Neural progenitor cell (in vitro differentiated cells): ENCODE measurements around the gene ZFAND3. TPM values are rescaled to one million over a fixed set of nuclear protein-coding genes. Genes with fewer than 3 reads are reported as not detected.

Experiments used
- DNase-seq: peaks from one replicate; pipeline ENCODE4 v3.0.0-alpha.2; 2016; ENCODE audit warnings: low spot score
- H2AFZ ChIP-seq: fragments of 200-600 bp; sonication (generic); replicated peaks from 2 replicates; pipeline ENCODE4 v1.6.1; 2016; ENCODE audit warnings: antibody characterized with exemption
- H3F3A ChIP-seq: fragments of 200-600 bp; sonication (generic); 2 replicates; pipeline ENCODE4 v1.6.1; 2016; ENCODE audit warnings: antibody characterized with exemption, low read depth
- H3K27ac ChIP-seq: fragments of 200-600 bp; sonication (generic); 2 replicates; pipeline ENCODE4 v1.5.1; 2016; ENCODE audit warnings: mild to moderate bottlenecking
- H3K27me3 ChIP-seq: fragments of 200-600 bp; sonication (generic); 2 replicates; pipeline ENCODE4 v1.6.1; 2016; ENCODE audit warnings: mild to moderate bottlenecking, moderate library complexity
- H3K36me3 ChIP-seq: fragments of 200-600 bp; sonication (generic); 2 replicates; pipeline ENCODE4 v1.5.1; 2016
- H3K4me1 ChIP-seq: fragments of 200-600 bp; sonication (generic); 2 replicates; pipeline ENCODE4 v1.6.1; 2016; ENCODE audit warnings: mixed run types
- H3K4me2 ChIP-seq: fragments of 200-600 bp; sonication (generic); 2 replicates; pipeline ENCODE4 v1.6.1; 2016
- H3K4me3 ChIP-seq: fragments of 200-600 bp; sonication (generic); 2 replicates; pipeline ENCODE4 v1.5.1; 2016
- H3K79me2 ChIP-seq: fragments of 200-600 bp; sonication (generic); 2 replicates; pipeline ENCODE4 v1.6.1; 2016; ENCODE audit warnings: low read depth
- H3K9ac ChIP-seq: fragments of 200-600 bp; sonication (generic); 2 replicates; pipeline ENCODE4 v1.6.1; 2016
- H3K9me3 ChIP-seq: fragments of 200-600 bp; sonication (generic); 2 replicates; pipeline ENCODE4 v1.5.1; 2016; ENCODE audit warnings: low read depth
- H4K20me1 ChIP-seq: fragments of 200-600 bp; sonication (generic); 2 replicates; pipeline ENCODE4 v1.6.1; 2016; ENCODE audit warnings: low read depth
- H3K27ac Mint-ChIP-seq: 3 replicates; pipeline ENCODE4 v1.8.0; 2021; ENCODE audit warnings: mixed read lengths
- H3K27me3 Mint-ChIP-seq: 2 replicates; pipeline ENCODE4 v1.8.0; 2022; ENCODE audit warnings: low read depth, mild to moderate bottlenecking, inconsistent platforms, moderate library complexity, mixed read lengths; ENCODE audit not compliant: insufficient read depth
- H3K36me3 Mint-ChIP-seq: 3 replicates; pipeline ENCODE4 v1.8.0; 2021; ENCODE audit warnings: mixed read lengths
- H3K4me1 Mint-ChIP-seq: 3 replicates; pipeline ENCODE4 v1.8.0; 2021; ENCODE audit warnings: mixed read lengths
- H3K4me3 Mint-ChIP-seq: 3 replicates; pipeline ENCODE4 v1.8.0; 2021; ENCODE audit warnings: mild to moderate bottlenecking, moderate library complexity, mixed read lengths
- H3K9me3 Mint-ChIP-seq: 3 replicates; pipeline ENCODE4 v1.8.0; 2020; ENCODE audit warnings: mixed read lengths
- EZH2 ChIP-seq: fragments of 200-600 bp; sonication (generic); IDR thresholded peaks from 2 replicates; pipeline ENCODE4 v1.6.1; 2017; ENCODE audit warnings: antibody characterized with exemption, mild to moderate bottlenecking, moderate library complexity
- EZH2phosphoT487 ChIP-seq: fragments of 200-600 bp; sonication (generic); IDR thresholded peaks from 2 replicates; pipeline ENCODE4 v1.6.1; 2017; ENCODE audit warnings: antibody characterized with exemption
- total RNA-seq: library from RNA; depleted of rRNA; stranded (reverse); fragments of >200 nt; gene quantifications from 2 replicates; pipeline ENCODE4 v1.2.3, GENCODE V29; 2015; ENCODE audit warnings: low replicate concordance
- TF ChIP-seq, protein P1 (sequence below): fragments of 200-600 bp; sonication (generic); IDR thresholded peaks from 2 replicates; pipeline ENCODE4 v1.5.1; 2017; ENCODE audit warnings: antibody characterized with exemption, mild to moderate bottlenecking

ZFAND3 gene
- total RNA-seq, 1 donor from 2014 or later: 24.3 TPM

DNA sequence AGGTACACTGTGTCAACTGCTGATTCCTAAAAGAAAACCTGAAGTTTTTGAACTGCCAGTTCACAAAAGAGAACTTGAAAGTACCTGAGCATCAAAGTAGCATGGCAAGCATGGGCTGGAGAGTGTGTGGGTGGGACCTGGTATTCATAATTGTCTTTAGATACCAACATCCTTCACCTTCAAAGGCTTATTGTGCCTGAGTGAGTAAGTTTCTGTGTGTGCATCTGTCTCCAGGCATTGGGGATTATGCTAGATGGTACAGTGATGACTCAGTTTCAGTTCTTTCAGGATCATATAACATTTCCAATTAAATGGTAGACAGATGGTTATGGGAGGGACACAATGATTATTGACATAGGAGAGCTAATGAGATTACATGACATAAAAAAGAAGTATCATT lies 238.5 kb downstream of the ZFAND3 start:
- Histone ChIP-seq H4K20me1 (peaks cover 38% of the 10 kb centered on the region), H3K79me2 (peaks cover 35% of the 10 kb centered on the region), H3K4me3 (no peak overlapping the region), H3K36me3 (no peaks in the 10 kb centered on the region), H2AFZ (no peak overlapping the region), H3F3A (no peaks in the 10 kb centered on the region), H3K4me2 (no peak overlapping the region), H3K9me3 (no peaks in the 10 kb centered on the region), H3K9ac (no peak overlapping the region), H3K27ac (no peak overlapping the region), H3K4me1 (no peaks in the 10 kb centered on the region), H3K27me3 (no peaks in the 10 kb centered on the region)
- Mint-ChIP-seq H3K4me1 (no peaks in the 10 kb centered on the region), H3K36me3 (peaks cover 12% of the 10 kb centered on the region), H3K27ac (no peak overlapping the region), H3K4me3 (no peak overlapping the region), H3K27me3 (peaks cover 2% of the 10 kb centered on the region), H3K9me3 (no peaks in the 10 kb centered on the region)
- no peak for DNase-seq
- TF ChIP-seq EZH2phosphoT487 (no peak), EZH2 (no peak)
- TF ChIP-seq, protein P1, sequence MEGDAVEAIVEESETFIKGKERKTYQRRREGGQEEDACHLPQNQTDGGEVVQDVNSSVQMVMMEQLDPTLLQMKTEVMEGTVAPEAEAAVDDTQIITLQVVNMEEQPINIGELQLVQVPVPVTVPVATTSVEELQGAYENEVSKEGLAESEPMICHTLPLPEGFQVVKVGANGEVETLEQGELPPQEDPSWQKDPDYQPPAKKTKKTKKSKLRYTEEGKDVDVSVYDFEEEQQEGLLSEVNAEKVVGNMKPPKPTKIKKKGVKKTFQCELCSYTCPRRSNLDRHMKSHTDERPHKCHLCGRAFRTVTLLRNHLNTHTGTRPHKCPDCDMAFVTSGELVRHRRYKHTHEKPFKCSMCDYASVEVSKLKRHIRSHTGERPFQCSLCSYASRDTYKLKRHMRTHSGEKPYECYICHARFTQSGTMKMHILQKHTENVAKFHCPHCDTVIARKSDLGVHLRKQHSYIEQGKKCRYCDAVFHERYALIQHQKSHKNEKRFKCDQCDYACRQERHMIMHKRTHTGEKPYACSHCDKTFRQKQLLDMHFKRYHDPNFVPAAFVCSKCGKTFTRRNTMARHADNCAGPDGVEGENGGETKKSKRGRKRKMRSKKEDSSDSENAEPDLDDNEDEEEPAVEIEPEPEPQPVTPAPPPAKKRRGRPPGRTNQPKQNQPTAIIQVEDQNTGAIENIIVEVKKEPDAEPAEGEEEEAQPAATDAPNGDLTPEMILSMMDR: no peak

DNA sequence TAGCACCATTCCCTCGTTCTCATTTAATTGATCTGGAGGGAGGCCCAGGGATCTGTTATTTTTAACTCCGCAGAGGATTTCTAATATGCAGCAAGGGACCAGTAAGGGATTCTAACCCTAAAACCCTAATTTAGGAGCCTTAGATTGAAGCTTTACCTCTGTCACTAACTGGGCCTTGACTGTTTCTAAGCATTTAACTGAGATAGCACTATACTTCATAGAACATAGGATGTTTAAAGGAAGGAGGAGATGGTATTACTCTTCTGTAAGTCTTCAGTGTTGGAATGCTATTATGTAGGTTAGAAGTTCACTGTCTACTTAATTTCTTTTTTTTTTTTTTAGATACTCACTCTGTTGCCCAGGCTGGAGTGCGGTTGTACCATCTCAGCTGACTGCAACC lies 242.5 kb downstream of the ZFAND3 start:
- H3K27ac Mint-ChIP-seq: no peak overlapping the region
- Histone ChIP-seq H3K36me3 (no peaks in the 10 kb centered on the region), H3K4me2 (no peak overlapping the region), H2AFZ (no peak overlapping the region), H3K79me2 (peaks cover 5% of the 10 kb centered on the region), H3K9me3 (no peaks in the 10 kb centered on the region), H4K20me1 (peaks cover 19% of the 10 kb centered on the region), H3K9ac (no peak overlapping the region), H3K4me1 (no peaks in the 10 kb centered on the region), H3K27ac (no peak overlapping the region), H3K27me3 (no peaks in the 10 kb centered on the region), H3F3A (no peaks in the 10 kb centered on the region), H3K4me3 (no peak overlapping the region)
- no peaks in the 10 kb centered on the region for H3K4me1 Mint-ChIP-seq
- H3K27me3 Mint-ChIP-seq: no peaks in the 10 kb centered on the region
- H3K9me3 Mint-ChIP-seq: no peaks in the 10 kb centered on the region
- peaks cover 23% of the 10 kb centered on the region for H3K36me3 Mint-ChIP-seq
- DNase-seq: no peak
- H3K4me3 Mint-ChIP-seq: no peak overlapping the region
- TF ChIP-seq EZH2phosphoT487 (no peak), EZH2 (no peak)
- TF ChIP-seq, protein P1: no peak

DNA sequence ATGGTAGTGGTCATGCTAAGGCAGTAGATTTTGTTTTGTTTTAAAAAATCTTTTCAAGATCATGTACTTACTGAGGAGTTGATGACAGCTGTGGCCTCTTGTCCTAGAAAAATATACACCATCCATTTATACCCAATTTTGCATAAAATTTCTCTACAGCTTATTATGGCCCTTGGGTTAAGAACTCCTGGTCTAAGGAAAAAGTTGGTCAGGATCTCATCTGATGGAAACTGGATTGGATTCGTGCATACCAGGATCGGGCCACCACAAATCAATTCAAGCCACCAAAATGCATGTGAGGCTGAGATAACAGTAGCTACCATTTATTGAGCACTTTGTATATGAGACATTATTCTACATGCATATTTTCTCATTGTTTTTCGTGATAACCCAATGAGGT lies 244.4 kb downstream of the ZFAND3 start:
- Mint-ChIP-seq H3K4me3 (no peak overlapping the region), H3K27me3 (no peaks in the 10 kb centered on the region), H3K27ac (no peak overlapping the region), H3K4me1 (no peaks in the 10 kb centered on the region), H3K36me3 (peaks cover 23% of the 10 kb centered on the region), H3K9me3 (no peaks in the 10 kb centered on the region)
- Histone ChIP-seq H3K27me3 (no peaks in the 10 kb centered on the region), H3K9me3 (no peaks in the 10 kb centered on the region), H3K9ac (no peak overlapping the region), H3K4me2 (no peak overlapping the region), H3K27ac (no peak overlapping the region), H3K4me1 (no peaks in the 10 kb centered on the region), H3K4me3 (no peak overlapping the region), H3K36me3 (no peaks in the 10 kb centered on the region), H3F3A (no peaks in the 10 kb centered on the region), H2AFZ (no peak overlapping the region), H4K20me1 (peaks cover 33% of the 10 kb centered on the region), H3K79me2 (peaks cover 10% of the 10 kb centered on the region)
- no peak for DNase-seq
- TF ChIP-seq EZH2 (no peak), EZH2phosphoT487 (no peak)
- TF ChIP-seq, protein P1: no peak
